ENCODE measurements around the gene BACE2.

DNA sequence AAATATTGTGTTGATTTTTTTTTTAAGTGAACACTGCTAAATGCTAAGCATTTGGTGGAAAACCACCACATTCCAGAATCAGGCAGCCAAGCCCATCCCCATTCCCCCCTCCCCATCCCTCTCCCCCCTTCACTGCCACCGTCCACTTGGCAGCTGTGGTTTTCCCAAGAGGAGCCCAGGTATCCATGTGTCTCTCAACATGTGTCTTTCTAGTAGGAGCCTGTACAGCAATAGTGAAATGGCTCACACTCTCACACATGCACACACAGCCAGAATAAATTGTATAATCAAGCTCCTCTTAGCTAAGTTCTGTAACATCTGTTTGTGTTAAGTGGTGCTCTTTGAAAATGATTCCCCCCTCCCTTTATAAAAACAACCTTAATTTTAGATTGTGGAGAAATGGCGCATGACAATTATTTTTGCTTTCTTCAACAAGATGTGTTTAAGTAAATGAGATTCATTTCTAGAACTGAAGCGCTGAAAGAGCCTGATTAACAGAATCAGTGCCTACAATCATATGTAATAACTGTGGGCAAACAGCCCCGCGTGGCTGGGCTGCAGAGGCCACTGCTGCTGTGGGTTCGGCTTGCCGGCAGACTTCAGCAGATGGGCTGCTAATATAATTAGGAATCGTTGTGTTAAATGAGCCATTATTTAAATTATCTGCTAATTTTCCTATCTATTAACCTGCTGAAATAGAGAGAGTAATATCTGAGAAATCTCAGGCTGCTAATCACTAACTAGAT lies 43.3 kb downstream of the BACE2 start:
- TF ChIP-seq, protein P1, sequence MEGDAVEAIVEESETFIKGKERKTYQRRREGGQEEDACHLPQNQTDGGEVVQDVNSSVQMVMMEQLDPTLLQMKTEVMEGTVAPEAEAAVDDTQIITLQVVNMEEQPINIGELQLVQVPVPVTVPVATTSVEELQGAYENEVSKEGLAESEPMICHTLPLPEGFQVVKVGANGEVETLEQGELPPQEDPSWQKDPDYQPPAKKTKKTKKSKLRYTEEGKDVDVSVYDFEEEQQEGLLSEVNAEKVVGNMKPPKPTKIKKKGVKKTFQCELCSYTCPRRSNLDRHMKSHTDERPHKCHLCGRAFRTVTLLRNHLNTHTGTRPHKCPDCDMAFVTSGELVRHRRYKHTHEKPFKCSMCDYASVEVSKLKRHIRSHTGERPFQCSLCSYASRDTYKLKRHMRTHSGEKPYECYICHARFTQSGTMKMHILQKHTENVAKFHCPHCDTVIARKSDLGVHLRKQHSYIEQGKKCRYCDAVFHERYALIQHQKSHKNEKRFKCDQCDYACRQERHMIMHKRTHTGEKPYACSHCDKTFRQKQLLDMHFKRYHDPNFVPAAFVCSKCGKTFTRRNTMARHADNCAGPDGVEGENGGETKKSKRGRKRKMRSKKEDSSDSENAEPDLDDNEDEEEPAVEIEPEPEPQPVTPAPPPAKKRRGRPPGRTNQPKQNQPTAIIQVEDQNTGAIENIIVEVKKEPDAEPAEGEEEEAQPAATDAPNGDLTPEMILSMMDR (IDR thresholded peaks at IDR 0.05; ENCODE audit: borderline replicate concordance, extremely low read depth, low read length, poor library complexity, severe bottlenecking) = no peak
- no peak for TF ChIP-seq EZH2 (IDR thresholded peaks at IDR 0.05; ENCODE audit: borderline replicate concordance, low read depth, low read length, severe bottlenecking)
